Stimulated activated naive CD8-positive, alpha-beta T cell treated with anti-CD3 and anti-CD28 coated beads, Interleukin-15, Interleukin-2, amounts not matched to agents 100 ng/mL and 50 ng/mL, for 24 hours (primary cell): ENCODE results near the gene CACNB4.

Source experiments
- H3K27ac Mint-ChIP-seq: one replicate; pipeline ENCODE4 v1.8.0; 2021; ENCODE audit warnings: mild to moderate bottlenecking, mixed read lengths
- H3K27me3 Mint-ChIP-seq: one replicate; pipeline ENCODE4 v1.8.0; 2021; ENCODE audit warnings: mixed read lengths
- H3K36me3 Mint-ChIP-seq: one replicate; pipeline ENCODE4 v1.8.0; 2021; ENCODE audit warnings: low read depth, mixed read lengths
- H3K4me1 Mint-ChIP-seq: one replicate; pipeline ENCODE4 v1.8.0; 2021; ENCODE audit warnings: low read depth, mixed read lengths
- H3K4me3 Mint-ChIP-seq: one replicate; pipeline ENCODE4 v1.8.0; 2021; ENCODE audit warnings: mild to moderate bottlenecking, mixed read lengths
- H3K9me3 Mint-ChIP-seq: one replicate; pipeline ENCODE4 v1.8.0; 2021; ENCODE audit warnings: mixed read lengths

Gene CACNB4

GRCh38 chr2:152050915-152051314 is 47.9 kb downstream of the CACNB4 start:
- H3K27ac Mint-ChIP-seq, result no peak overlapping the region
- H3K36me3 Mint-ChIP-seq, result no peaks in the 10 kb centered on the region
- no peak overlapping the region for H3K4me3 Mint-ChIP-seq
- H3K27me3 Mint-ChIP-seq, result no peaks in the 10 kb centered on the region
- H3K9me3 Mint-ChIP-seq, result no peaks in the 10 kb centered on the region
- peaks cover 4% of the 10 kb centered on the region for H3K4me1 Mint-ChIP-seq

DNA sequence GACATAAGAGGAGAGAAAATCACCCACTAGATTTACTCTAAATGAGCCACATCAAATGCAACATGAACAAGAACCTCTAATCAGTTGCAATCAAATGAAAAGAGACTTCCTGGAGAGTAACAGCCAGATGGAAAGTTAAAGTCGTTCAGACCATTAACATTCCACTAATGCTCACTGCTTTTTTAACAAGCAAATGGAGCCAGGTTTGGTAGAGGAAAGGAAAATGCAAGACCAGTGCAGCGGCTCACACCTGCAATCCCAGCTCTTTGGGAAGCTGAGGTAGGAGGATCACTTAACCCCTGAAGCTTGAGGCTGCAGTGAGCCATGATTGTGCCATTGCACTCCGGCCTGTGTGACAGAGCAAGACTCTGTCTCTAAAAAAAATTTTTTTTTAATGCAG is 48.5 kb downstream of the CACNB4 start:
- Mint-ChIP-seq H3K36me3 (no peaks in the 10 kb centered on the region), H3K27me3 (no peaks in the 10 kb centered on the region), H3K4me3 (no peak overlapping the region), H3K4me1 (peaks cover 4% of the 10 kb centered on the region), H3K9me3 (no peaks in the 10 kb centered on the region), H3K27ac (no peak overlapping the region)

DNA sequence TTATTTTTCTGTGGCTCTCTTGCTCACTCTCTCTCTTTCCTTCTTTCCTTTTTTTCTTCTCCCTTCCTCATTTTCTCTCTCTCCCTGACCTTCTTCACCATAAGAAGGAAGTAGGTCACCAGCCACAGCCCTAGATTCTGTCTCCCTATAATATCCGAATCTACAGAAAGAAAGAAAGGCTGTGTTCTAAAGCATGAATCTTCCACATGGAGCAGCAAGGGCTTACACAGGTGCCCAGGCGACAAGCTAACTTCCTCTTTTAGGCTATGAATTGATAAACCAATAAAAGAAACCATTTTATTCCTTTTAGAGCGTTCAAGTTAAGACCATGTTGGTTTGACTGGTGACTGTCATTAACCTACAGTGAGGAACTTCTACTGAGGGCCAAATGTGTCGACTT is 49.3 kb downstream of the CACNB4 start:
- Mint-ChIP-seq H3K27ac (no peak overlapping the region), H3K9me3 (no peaks in the 10 kb centered on the region), H3K27me3 (no peaks in the 10 kb centered on the region), H3K4me1 (peaks cover 4% of the 10 kb centered on the region), H3K4me3 (no peak overlapping the region), H3K36me3 (no peaks in the 10 kb centered on the region)

DNA sequence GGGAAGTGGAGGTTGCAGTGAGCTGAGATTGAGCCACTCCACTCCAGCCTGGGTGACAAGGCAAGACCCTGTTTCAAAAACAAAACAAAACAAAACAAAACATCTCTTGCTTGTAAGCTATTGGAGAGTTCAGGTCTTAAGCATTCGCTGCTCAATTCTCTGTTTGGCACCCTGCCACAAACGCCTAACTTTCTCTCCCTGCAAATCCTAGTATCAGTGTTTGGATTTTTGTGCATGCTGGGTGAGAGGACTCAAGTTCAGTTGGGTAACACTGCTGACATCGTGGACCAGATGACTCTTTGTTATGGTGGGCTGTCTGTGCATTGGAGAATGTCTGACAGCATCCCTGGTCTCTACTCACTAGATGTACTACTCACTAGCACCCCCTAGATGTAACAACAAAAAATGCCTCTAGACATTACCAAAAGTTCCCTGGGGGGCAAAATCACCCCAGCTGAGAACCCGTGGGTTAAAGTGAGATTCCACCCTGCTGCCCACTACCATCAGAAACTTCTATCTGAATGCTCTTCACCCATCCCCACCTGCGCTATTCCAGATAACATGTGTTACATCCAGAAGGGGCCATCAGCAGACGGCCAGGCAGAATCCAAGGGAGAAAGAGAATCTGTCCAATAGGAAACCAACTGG is 50.9 kb downstream of the CACNB4 start:
- H3K9me3 Mint-ChIP-seq, result no peaks in the 10 kb centered on the region
- H3K27me3 Mint-ChIP-seq, result no peaks in the 10 kb centered on the region
- H3K36me3 Mint-ChIP-seq, result no peaks in the 10 kb centered on the region
- no peak overlapping the region for H3K4me3 Mint-ChIP-seq
- H3K27ac Mint-ChIP-seq, result no peak overlapping the region
- H3K4me1 Mint-ChIP-seq, result peaks cover 4% of the 10 kb centered on the region

DNA sequence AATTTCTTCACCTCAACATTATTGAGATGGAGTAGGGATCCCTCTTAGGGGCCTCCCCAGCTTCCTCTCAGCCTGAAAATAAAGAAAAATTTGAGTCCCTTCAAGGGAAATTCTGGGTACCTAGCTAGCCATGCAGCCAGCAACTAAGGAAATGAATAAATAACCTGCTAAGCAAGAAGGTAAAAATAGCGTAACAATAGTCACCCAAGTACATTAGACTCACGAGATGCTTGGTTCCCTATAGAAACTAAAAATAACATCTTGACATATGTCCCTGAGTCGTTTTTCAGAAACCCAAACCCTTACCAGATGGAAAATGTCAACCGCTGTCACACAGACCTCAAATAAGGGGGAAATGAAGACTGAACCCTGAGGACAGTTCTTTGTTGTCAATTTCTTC is 51.9 kb downstream of the CACNB4 start:
- peaks cover 4% of the 10 kb centered on the region for H3K4me1 Mint-ChIP-seq
- H3K36me3 Mint-ChIP-seq, result no peaks in the 10 kb centered on the region
- H3K27me3 Mint-ChIP-seq, result no peaks in the 10 kb centered on the region
- H3K4me3 Mint-ChIP-seq, result no peak overlapping the region
- H3K27ac Mint-ChIP-seq, result no peak overlapping the region
- no peaks in the 10 kb centered on the region for H3K9me3 Mint-ChIP-seq

DNA sequence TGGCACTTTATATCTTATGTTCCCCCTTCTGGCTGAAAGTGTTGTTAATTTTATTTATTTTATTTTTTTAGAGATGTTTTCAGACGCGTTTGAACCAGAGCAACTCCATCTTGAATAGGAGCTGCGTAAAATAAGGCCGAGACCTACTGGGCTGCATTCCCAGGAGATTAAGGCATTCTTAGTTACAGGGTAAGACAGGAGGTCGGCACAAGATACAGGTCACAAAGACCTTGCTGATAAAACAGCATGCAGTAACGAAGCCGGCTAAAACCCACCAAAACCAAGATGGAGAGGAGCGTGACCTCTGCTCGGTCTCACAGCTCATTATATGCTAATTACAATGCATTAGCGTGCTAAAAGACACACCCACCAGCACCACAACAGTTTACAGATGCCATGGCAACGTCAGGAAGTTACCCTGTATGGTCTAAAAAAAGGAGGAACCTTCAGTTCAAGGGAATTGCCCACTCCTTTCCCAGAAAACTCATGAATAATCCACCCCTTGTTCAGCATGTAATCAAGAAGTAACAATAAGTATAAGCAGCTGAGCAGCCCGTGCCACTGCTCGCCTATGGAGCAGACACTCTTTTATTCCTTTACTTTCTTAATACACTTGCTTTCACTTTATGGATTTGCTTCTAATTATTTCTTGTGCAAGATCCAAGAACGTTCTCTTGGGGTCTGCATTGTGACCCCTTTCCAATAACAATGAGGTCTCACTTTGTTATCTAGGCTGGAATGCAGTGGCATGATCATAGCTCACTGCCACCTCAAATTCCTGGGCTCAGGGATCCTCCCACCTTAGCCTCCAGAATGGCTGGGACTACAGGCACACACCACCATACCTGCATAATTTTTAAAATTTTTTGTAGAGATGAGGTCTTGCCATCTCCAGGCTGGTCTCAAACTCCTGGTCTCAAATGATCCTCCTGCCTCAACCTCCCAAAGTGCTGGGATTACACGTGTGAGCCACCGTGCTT is 55.9 kb downstream of the CACNB4 start:
- peaks cover 4% of the 10 kb centered on the region for H3K4me1 Mint-ChIP-seq
- H3K9me3 Mint-ChIP-seq, result no peaks in the 10 kb centered on the region
- no peak overlapping the region for H3K27ac Mint-ChIP-seq
- no peaks in the 10 kb centered on the region for H3K27me3 Mint-ChIP-seq
- H3K36me3 Mint-ChIP-seq, result no peaks in the 10 kb centered on the region
- H3K4me3 Mint-ChIP-seq, result no peak overlapping the region

GRCh38 chr2:152038441-152038958 is 60.3 kb downstream of the CACNB4 start:
- Mint-ChIP-seq H3K36me3 (no peaks in the 10 kb centered on the region), H3K4me3 (no peak overlapping the region), H3K4me1 (no peaks in the 10 kb centered on the region), H3K27me3 (no peaks in the 10 kb centered on the region), H3K9me3 (no peaks in the 10 kb centered on the region), H3K27ac (no peak overlapping the region)

- no peaks in the 10 kb centered on the region for H3K36me3 Mint-ChIP-seq
- H3K27me3 Mint-ChIP-seq, result no peaks in the 10 kb centered on the region
- H3K27ac Mint-ChIP-seq, result no peak overlapping the region
- no peak overlapping the region for H3K4me3 Mint-ChIP-seq
- no peaks in the 10 kb centered on the region for H3K4me1 Mint-ChIP-seq
- no peaks in the 10 kb centered on the region for H3K9me3 Mint-ChIP-seq
These were observed 61.0 kb downstream of the CACNB4 start for GRCh38 chr2:152037743-152038435.

DNA sequence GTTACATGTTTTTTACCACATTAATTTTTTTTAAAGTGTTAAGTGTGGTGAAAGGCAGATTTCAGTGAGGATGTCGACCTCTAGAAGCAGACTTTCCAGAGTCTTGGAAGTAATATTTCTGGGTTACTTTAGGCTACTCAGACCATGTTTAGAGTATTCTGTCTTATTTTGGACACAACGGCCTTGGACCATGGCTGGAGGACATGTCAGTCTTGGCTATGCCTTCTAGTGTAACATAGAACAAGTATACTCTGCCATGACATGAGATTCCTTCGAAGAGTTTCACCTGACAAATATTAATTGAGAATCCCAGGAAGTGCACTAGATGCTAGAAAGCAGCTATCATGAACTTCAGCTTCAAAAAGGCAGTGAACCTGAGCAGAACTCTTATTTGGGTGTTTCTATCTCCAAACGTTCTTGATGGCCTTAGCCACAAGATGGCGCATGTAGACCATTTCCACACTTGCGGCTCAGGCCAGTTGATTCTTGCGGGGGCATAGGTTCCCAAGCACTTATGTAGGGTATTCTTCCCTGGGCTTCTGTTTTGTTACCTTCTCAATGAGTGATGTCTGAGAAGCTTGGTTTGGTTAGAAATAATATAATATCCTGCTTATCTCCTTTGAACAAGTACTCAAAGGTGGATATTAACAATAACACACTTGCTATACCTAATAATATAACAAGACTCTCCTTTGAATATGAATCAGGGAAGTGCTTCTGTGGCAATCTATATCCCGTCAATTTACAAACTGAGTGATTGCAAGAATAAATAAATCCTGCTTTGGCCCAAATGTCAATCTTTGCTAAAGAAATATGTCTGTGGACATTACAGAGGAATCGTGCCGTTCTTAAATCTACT is 62.0 kb downstream of the CACNB4 start:
- Mint-ChIP-seq H3K4me3 (no peak overlapping the region), H3K4me1 (no peaks in the 10 kb centered on the region), H3K27me3 (no peaks in the 10 kb centered on the region), H3K36me3 (no peaks in the 10 kb centered on the region), H3K27ac (no peak overlapping the region), H3K9me3 (no peaks in the 10 kb centered on the region)

DNA sequence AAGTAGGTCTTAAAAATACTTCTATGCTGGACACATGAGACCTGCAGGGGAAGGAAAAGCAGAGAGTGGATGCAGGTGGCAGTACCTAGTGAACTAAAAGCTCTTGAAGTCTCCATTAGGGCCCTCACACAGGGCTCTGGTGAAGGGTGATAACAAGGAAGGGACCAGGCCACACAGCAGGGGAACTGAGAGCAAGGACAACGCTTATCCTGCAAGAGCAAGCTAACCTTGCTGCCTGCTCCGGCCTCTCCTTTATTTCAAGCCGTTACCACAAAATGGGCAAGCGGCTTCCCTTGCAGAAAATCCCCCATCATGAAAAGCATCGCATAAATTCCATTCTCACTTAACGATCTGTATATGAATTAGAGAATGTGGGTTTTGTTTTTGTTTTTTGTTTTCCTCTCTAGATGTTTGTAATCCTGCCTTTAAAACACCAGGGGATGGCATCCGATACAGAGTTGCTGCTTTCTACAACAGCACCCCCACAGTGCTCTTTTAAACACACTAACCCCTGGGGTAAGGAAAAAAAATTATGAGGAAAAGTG is 64.5 kb downstream of the CACNB4 start:
- H3K36me3 Mint-ChIP-seq, result no peaks in the 10 kb centered on the region
- no peak overlapping the region for H3K27ac Mint-ChIP-seq
- no peaks in the 10 kb centered on the region for H3K9me3 Mint-ChIP-seq
- H3K27me3 Mint-ChIP-seq, result no peaks in the 10 kb centered on the region
- H3K4me1 Mint-ChIP-seq, result no peaks in the 10 kb centered on the region
- H3K4me3 Mint-ChIP-seq, result no peak overlapping the region

- H3K9me3 Mint-ChIP-seq, result no peaks in the 10 kb centered on the region
- no peaks in the 10 kb centered on the region for H3K4me1 Mint-ChIP-seq
- H3K4me3 Mint-ChIP-seq, result no peak overlapping the region
- H3K27me3 Mint-ChIP-seq, result peaks cover 6% of the 10 kb centered on the region
- no peak overlapping the region for H3K27ac Mint-ChIP-seq
- H3K36me3 Mint-ChIP-seq, result no peaks in the 10 kb centered on the region
These were observed 65.6 kb downstream of the CACNB4 start for GRCh38 chr2:152033011-152033925.

GRCh38 chr2:152031747-152032306 is 67.0 kb downstream of the CACNB4 start:
- H3K27me3 Mint-ChIP-seq, result peaks cover 7% of the 10 kb centered on the region
- no peak overlapping the region for H3K27ac Mint-ChIP-seq
- H3K36me3 Mint-ChIP-seq, result no peaks in the 10 kb centered on the region

More at GRCh38 chr2:152031747-152032306, 67.0 kb downstream of the CACNB4 start:
- Mint-ChIP-seq H3K9me3 (no peaks in the 10 kb centered on the region), H3K4me1 (no peaks in the 10 kb centered on the region), H3K4me3 (no peak overlapping the region)
